HCT116 (cell line): ENCODE results near the gene PAQR8. TPM values are rescaled to one million over a fixed set of nuclear protein-coding genes. Genes with fewer than 3 reads are reported as not detected.

ENCODE experiments used
- ATAC-seq: fragments of 200-7000 bp; cut with Tn5 transposase; 2 replicates; pipeline ENCODE4 v1.9.1; 2020; ENCODE audit warnings: mild to moderate bottlenecking, moderate library complexity
- BruUV-seq: library from RNA; stranded (reverse); fragments of 400-500 nt; replicated peaks from 2 replicates; lab custom pipeline; 2021; lab: Mats Ljungman, UMichigan
- CTCF ChIA-PET: fragments of 300-600 bp; sonication (Branson Sonifier 250); formaldehyde crosslinking; loops from one replicate; lab custom pipeline; 2021; ENCODE audit warnings: antibody characterized with exemption; lab: Charles Lee
- POLR2A ChIA-PET: fragments of 300-600, 350-600 bp; sonication (Branson Sonifier 250); formaldehyde crosslinking; loops from one replicate; lab custom pipeline; 2021; ENCODE audit warnings: antibody characterized with exemption; lab: Charles Lee
- RAD21 ChIA-PET, 2 experiments: fragments of 300-600 bp; sonication (Branson Sonifier 250); formaldehyde crosslinking; loops; one replicate each; lab custom pipeline; 2023; ENCODE audit warnings: low total read pairs in 2 of 2; ENCODE audit not compliant: uncharacterized antibody in 2 of 2, unreplicated experiment in 2 of 2, low non-redundant PET in 1 of 2; lab: Charles Lee
- DNase-seq: peaks from one replicate; pipeline ENCODE4 v3.0.0-alpha.2; 2010; ENCODE audit warnings: low read depth, low spot score
- H2AFZ ChIP-seq: fragments of 200-600 bp; shearing (Covaris generic), sonication (generic); 2 replicates; pipeline ENCODE4 v1.6.1; 2017; ENCODE audit warnings: low read depth, mixed run types, mixed read lengths, antibody characterized with exemption, low read length; ENCODE audit not compliant: poor library complexity, severe bottlenecking
- H3K27ac ChIP-seq: 2 replicates; pipeline ENCODE4 v1.5.1; 2012; ENCODE audit warnings: low read depth, low read length
- H3K27me3 ChIP-seq: fragments of 200-600 bp; sonication (generic); 2 replicates; pipeline ENCODE4 v1.6.1; 2016; ENCODE audit warnings: mixed run types, low read length, mixed read lengths; ENCODE audit not compliant: insufficient read depth
- H3K36me3 ChIP-seq, 2 experiments: fragments of 200-500 bp in 1 of 2; fragments of 200-600 bp in 1 of 2; sonication (Bioruptor generic) in 1 of 2; sonication (generic) in 1 of 2; 2 replicates each; pipeline versions ENCODE4 v1.5.1 to v1.6.1; 2014 to 2016; ENCODE audit warnings: low read length in 2 of 2, inconsistent platforms in 1 of 2, mixed read lengths in 1 of 2, mixed run types in 1 of 2; ENCODE audit not compliant: insufficient read depth in 2 of 2, control insufficient read depth in 1 of 2
- H3K4me1 ChIP-seq, 2 experiments: fragments of 200-600 bp in 1 of 2; sonication (generic) in 1 of 2; 2 replicates each; pipeline versions ENCODE4 v1.5.1 to v1.6.1; 2012 to 2017; ENCODE audit warnings: low read length in 2 of 2, inconsistent platforms in 1 of 2, mild to moderate bottlenecking in 1 of 2, mixed read lengths in 1 of 2, mixed run types in 1 of 2, moderate library complexity in 1 of 2; ENCODE audit not compliant: insufficient read depth in 2 of 2, control insufficient read depth in 1 of 2
- H3K4me2 ChIP-seq: fragments of 200-600 bp; sonication (generic); 2 replicates; pipeline ENCODE4 v1.6.1; 2017; ENCODE audit warnings: mixed run types, low read length, mixed read lengths
- H3K4me3 ChIP-seq, 2 experiments: fragments of 200-600 bp in 1 of 2; sonication (generic) in 1 of 2; replicated peaks in 1 of 2; 2 replicates each; pipeline ENCODE4 v1.5.1; 2011 to 2016; ENCODE audit warnings: low read length in 2 of 2, control low read depth in 1 of 2, low read depth in 1 of 2, mild to moderate bottlenecking in 1 of 2, mixed read lengths in 1 of 2, mixed run types in 1 of 2
- H3K79me2 ChIP-seq: fragments of 200-600 bp; sonication (generic); 2 replicates; pipeline ENCODE4 v1.6.1; 2017; ENCODE audit warnings: mild to moderate bottlenecking, mixed run types, low read length, moderate library complexity, mixed read lengths; ENCODE audit not compliant: insufficient read depth
- H3K9ac ChIP-seq: fragments of 200-600 bp; sonication (generic); 2 replicates; pipeline ENCODE4 v1.6.1; 2016; ENCODE audit warnings: low read length, mixed read lengths
- H3K9me2 ChIP-seq: fragments of 200-600 bp; sonication (generic), shearing (Covaris generic); 2 replicates; pipeline ENCODE4 v1.6.1; 2017; ENCODE audit warnings: mixed run types, mild to moderate bottlenecking, moderate library complexity; ENCODE audit not compliant: insufficient read depth
- H3K9me3 ChIP-seq, 2 experiments: fragments of 200-500 bp in 1 of 2; fragments of 200-600 bp in 1 of 2; sonication (Bioruptor generic) in 1 of 2; sonication (generic) in 1 of 2; 2 replicates each; pipeline ENCODE4 v1.6.1; 2014 to 2017; ENCODE audit warnings: low read length in 2 of 2, mixed read lengths in 2 of 2, inconsistent platforms in 1 of 2, low read depth in 1 of 2, mild to moderate bottlenecking in 1 of 2, mixed run types in 1 of 2, moderate library complexity in 1 of 2; ENCODE audit not compliant: control insufficient read depth in 1 of 2, insufficient read depth in 1 of 2
- H4K20me1 ChIP-seq: fragments of 200-600 bp; sonication (generic), shearing (Covaris generic); 2 replicates; pipeline ENCODE4 v1.6.1; 2017; ENCODE audit warnings: mixed run types, mild to moderate bottlenecking, moderate library complexity; ENCODE audit not compliant: insufficient read depth
- CBX3 ChIP-seq: IDR thresholded peaks from 2 replicates; pipeline ENCODE4 v1.6.1; 2012; ENCODE audit warnings: low read depth
- CTCF ChIP-seq, 3 experiments: fragments of 200-600 bp in 1 of 3; sonication (generic) in 1 of 3; IDR thresholded peaks in 2 of 3; conservative IDR thresholded peaks in 1 of 3; 2 replicates each; pipeline ENCODE4 v1.5.1; 2012 to 2017; ENCODE audit warnings: low read depth in 2 of 3, low read length in 2 of 3, antibody characterized with exemption in 1 of 3, borderline replicate concordance in 1 of 3, control low read depth in 1 of 3, mild to moderate bottlenecking in 1 of 3, mixed read lengths in 1 of 3, mixed run types in 1 of 3, moderate library complexity in 1 of 3; ENCODE audit not compliant: insufficient read depth in 1 of 3
- EGR1 ChIP-seq: IDR thresholded peaks from 2 replicates; pipeline ENCODE4 v1.6.1; 2012; ENCODE audit warnings: low read depth
- ELF1 ChIP-seq: IDR thresholded peaks from 2 replicates; pipeline ENCODE4 v1.6.1; 2012; ENCODE audit warnings: low read depth, borderline replicate concordance
- EZH2phosphoT487 ChIP-seq: fragments of 200-600 bp; IDR thresholded peaks from 2 replicates; pipeline ENCODE4 v1.6.1; 2018; ENCODE audit warnings: antibody characterized with exemption, borderline replicate concordance
- RAD21 ChIP-seq: IDR thresholded peaks from 2 replicates; pipeline ENCODE4 v1.6.1; 2012; ENCODE audit warnings: low read depth, mild to moderate bottlenecking
- SIN3A ChIP-seq: IDR thresholded peaks from 2 replicates; pipeline ENCODE4 v1.6.1; 2012; ENCODE audit warnings: low read depth
- ZFX ChIP-seq: fragments of 450-650 bp; IDR thresholded peaks from 2 replicates; pipeline ENCODE4 v1.6.1; 2017
- ZNF274 ChIP-seq: fragments of 200-500 bp; sonication (Bioruptor generic); IDR thresholded peaks from 2 replicates; pipeline ENCODE4 v1.6.1; 2014; ENCODE audit warnings: mild to moderate bottlenecking, low read depth, low read length, inconsistent platforms
- intact Hi-C: fragments of 100-400 bp; cut with micrococcal nuclease; formaldehyde crosslinking; loops from 2 replicates; pipeline ENCODE4 v1.10.0; 2022
- total RNA-seq: library from RNA; stranded (reverse); gene quantifications from one replicate; pipeline ENCODE4 v1.2.1, GENCODE V29; 2021; ENCODE audit not compliant: unreplicated experiment
- TF ChIP-seq, protein P1 (sequence below): IDR thresholded peaks from 2 replicates; pipeline ENCODE4 v1.6.1; 2011; ENCODE audit warnings: mild to moderate bottlenecking, low read length, moderate library complexity; ENCODE audit not compliant: insufficient replicate concordance; ENCODE audit errors: extremely low read depth

Gene PAQR8
- total RNA-seq, 1 experiment from 2014 or later: 5.9 TPM

GRCh38 chr6:52330470-52330869 lies 31.5 kb upstream of the PAQR8 start:
- POLR2A ChIA-PET: no interaction called here
- DNase-seq (no peak), ATAC-seq (no peak)
- Histone ChIP-seq H2AFZ (no peak overlapping the region), H3K27ac (no peak overlapping the region), H4K20me1 (no peaks in the 10 kb centered on the region), H3K9me2 (no peaks in the 10 kb centered on the region), H3K79me2 (no peaks in the 10 kb centered on the region), H3K36me3 (no peaks in the 10 kb centered on the region), H3K4me1 (peaks cover 0 to 8% of the 10 kb centered on the region in 2 experiments; a peak in 2 of 4 replicates), H3K4me3 (no peak overlapping the region)
- CTCF ChIA-PET: no interaction called here
- no TSS peak for BruUV-seq
- RAD21 ChIA-PET: no interaction called here
- TF ChIP-seq, protein P1, sequence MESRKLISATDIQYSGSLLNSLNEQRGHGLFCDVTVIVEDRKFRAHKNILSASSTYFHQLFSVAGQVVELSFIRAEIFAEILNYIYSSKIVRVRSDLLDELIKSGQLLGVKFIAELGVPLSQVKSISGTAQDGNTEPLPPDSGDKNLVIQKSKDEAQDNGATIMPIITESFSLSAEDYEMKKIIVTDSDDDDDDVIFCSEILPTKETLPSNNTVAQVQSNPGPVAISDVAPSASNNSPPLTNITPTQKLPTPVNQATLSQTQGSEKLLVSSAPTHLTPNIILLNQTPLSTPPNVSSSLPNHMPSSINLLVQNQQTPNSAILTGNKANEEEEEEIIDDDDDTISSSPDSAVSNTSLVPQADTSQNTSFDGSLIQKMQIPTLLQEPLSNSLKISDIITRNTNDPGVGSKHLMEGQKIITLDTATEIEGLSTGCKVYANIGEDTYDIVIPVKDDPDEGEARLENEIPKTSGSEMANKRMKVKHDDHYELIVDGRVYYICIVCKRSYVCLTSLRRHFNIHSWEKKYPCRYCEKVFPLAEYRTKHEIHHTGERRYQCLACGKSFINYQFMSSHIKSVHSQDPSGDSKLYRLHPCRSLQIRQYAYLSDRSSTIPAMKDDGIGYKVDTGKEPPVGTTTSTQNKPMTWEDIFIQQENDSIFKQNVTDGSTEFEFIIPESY: no peak
- TF ChIP-seq CTCF (IDR thresholded peaks at IDR 0.05 in 2 of 3, conservative IDR thresholded peaks at IDR 0.05 in 1 of 3; ENCODE audit: borderline replicate concordance in 1 of 3, insufficient read depth in 1 of 3, low read depth in 2 of 3, low read length in 2 of 3): no peak
- TF ChIP-seq ZFX: no peak
- no peak for TF ChIP-seq ELF1
- TF ChIP-seq EGR1: no peak
- no peak for TF ChIP-seq ZNF274
- no peak for TF ChIP-seq SIN3A
- TF ChIP-seq EZH2phosphoT487: no peak
- no peak for TF ChIP-seq RAD21
- TF ChIP-seq CBX3: no peak
- TF ChIP-seq, all 23 proteins: peak for 0
- Histone ChIP-seq H3K9me3 (no peaks in the 10 kb centered on the region), H3K9ac (no peak overlapping the region), H3K4me2 (no peak overlapping the region), H3K27me3 (no peaks in the 10 kb centered on the region)
- intact Hi-C loops: no loop called here
